SU-DHL-6 (cell line): ENCODE measurements around the gene NECAB2.

Source experiments
- H2AFZ ChIP-seq: fragments of 200-600 bp; sonication (generic); 2 replicates; pipeline ENCODE4 v1.6.1; 2014; ENCODE audit warnings: low read depth, mild to moderate bottlenecking, moderate library complexity, mixed read lengths, antibody characterized with exemption, low read length; ENCODE audit not compliant: severe bottlenecking
- H3F3A ChIP-seq: fragments of 200-600 bp; shearing (Covaris generic); 2 replicates; pipeline ENCODE4 v1.6.0; 2016; ENCODE audit warnings: antibody characterized with exemption, mild to moderate bottlenecking; ENCODE audit not compliant: insufficient read depth
- H3K27ac ChIP-seq: fragments of 200-600 bp; sonication (generic); 2 replicates; pipeline ENCODE4 v1.5.1; 2016; ENCODE audit warnings: low read depth, mild to moderate bottlenecking, low read length, moderate library complexity, mixed read lengths
- H3K27me3 ChIP-seq: fragments of 200-600 bp; sonication (generic), shearing (Covaris generic); 2 replicates; pipeline ENCODE4 v1.6.0; 2014; ENCODE audit warnings: mild to moderate bottlenecking, low read length
- H3K36me3 ChIP-seq: fragments of 200-600 bp; sonication (generic); 2 replicates; pipeline ENCODE4 v1.6.1; 2014; ENCODE audit warnings: mild to moderate bottlenecking, low read length, mixed read lengths
- H3K4me2 ChIP-seq: fragments of 300-600, 200-600 bp; shearing (Covaris generic), sonication (generic); 2 replicates; pipeline ENCODE4 v1.6.0; 2014; ENCODE audit warnings: low read length, low read depth, mild to moderate bottlenecking; ENCODE audit not compliant: poor library complexity, severe bottlenecking
- H3K4me3 ChIP-seq: fragments of 200-600 bp; sonication (generic); 2 replicates; pipeline ENCODE4 v1.5.1; 2014; ENCODE audit warnings: antibody characterized with exemption, low read length, mild to moderate bottlenecking, mixed read lengths; ENCODE audit not compliant: insufficient read depth, poor library complexity, severe bottlenecking
- H3K79me2 ChIP-seq: fragments of 200-600 bp; sonication (generic); 2 replicates; pipeline ENCODE4 v1.6.1; 2014; ENCODE audit warnings: mild to moderate bottlenecking, low read length, moderate library complexity; ENCODE audit not compliant: insufficient read depth
- H3K9ac ChIP-seq: fragments of 200-600 bp; sonication (generic); 2 replicates; pipeline ENCODE4 v1.7.0; 2014; ENCODE audit warnings: mild to moderate bottlenecking, low read length
- H3K9me2 ChIP-seq: fragments of 200-600 bp; sonication (generic); replicated peaks from 2 replicates; pipeline ENCODE4 v1.6.1; 2014; ENCODE audit warnings: low read length; ENCODE audit not compliant: insufficient read depth
- H3K9me3 ChIP-seq: fragments of 200-600 bp; sonication (generic); 2 replicates; pipeline ENCODE4 v1.6.1; 2014; ENCODE audit warnings: low read length, mixed read lengths; ENCODE audit not compliant: insufficient read depth
- H4K20me1 ChIP-seq: fragments of 200-600 bp; sonication (generic); 2 replicates; pipeline ENCODE4 v1.6.1; 2014; ENCODE audit warnings: low read depth, mild to moderate bottlenecking, antibody characterized with exemption, low read length, moderate library complexity, mixed read lengths
- EZH2phosphoT487 ChIP-seq: fragments of 200-600 bp; sonication (generic), shearing (Covaris generic); conservative IDR thresholded peaks from 2 replicates; pipeline ENCODE4 v1.6.1; 2018; ENCODE audit warnings: mild to moderate bottlenecking, antibody characterized with exemption, low read length, moderate library complexity, mixed read lengths
- TF ChIP-seq, protein P1 (sequence below): fragments of 200-600 bp; sonication (generic); IDR thresholded peaks from one replicate; pipeline ENCODE4 v1.5.1; 2017; ENCODE audit warnings: antibody characterized with exemption, mild to moderate bottlenecking, low read length, moderate library complexity; ENCODE audit not compliant: insufficient read depth, poor library complexity, severe bottlenecking

NECAB2 gene

DNA sequence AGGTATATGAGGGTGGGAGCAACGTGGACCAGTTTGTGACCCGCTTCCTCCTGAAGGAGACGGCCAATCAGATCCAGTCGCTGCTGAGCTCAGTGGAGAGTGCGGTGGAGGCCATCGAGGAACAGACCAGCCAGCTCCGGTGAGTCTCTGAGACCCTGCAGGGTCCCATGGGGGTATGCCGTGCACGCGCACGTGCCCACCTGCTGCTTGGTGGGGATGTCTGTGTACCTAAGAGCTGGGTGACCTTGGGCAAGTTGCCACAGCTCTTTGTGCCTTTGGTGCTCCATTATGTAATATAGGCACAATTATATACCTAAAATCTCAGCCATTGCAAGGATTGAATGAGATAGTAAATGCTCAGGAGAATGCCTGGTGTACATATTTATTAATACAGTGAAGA lies 22.4 kb downstream of the NECAB2 start:
- Histone ChIP-seq H3K27ac (no peak overlapping the region), H3K79me2 (no peaks in the 10 kb centered on the region), H3K27me3 (no peaks in the 10 kb centered on the region), H3F3A (no peaks in the 10 kb centered on the region), H3K36me3 (no peaks in the 10 kb centered on the region), H3K4me3 (no peak overlapping the region), H3K9me3 (no peaks in the 10 kb centered on the region), H2AFZ (no peak overlapping the region), H3K4me2 (no peak overlapping the region), H3K9ac (no peak overlapping the region), H3K9me2 (no peaks in the 10 kb centered on the region), H4K20me1 (no peaks in the 10 kb centered on the region)
- TF ChIP-seq, protein P1, sequence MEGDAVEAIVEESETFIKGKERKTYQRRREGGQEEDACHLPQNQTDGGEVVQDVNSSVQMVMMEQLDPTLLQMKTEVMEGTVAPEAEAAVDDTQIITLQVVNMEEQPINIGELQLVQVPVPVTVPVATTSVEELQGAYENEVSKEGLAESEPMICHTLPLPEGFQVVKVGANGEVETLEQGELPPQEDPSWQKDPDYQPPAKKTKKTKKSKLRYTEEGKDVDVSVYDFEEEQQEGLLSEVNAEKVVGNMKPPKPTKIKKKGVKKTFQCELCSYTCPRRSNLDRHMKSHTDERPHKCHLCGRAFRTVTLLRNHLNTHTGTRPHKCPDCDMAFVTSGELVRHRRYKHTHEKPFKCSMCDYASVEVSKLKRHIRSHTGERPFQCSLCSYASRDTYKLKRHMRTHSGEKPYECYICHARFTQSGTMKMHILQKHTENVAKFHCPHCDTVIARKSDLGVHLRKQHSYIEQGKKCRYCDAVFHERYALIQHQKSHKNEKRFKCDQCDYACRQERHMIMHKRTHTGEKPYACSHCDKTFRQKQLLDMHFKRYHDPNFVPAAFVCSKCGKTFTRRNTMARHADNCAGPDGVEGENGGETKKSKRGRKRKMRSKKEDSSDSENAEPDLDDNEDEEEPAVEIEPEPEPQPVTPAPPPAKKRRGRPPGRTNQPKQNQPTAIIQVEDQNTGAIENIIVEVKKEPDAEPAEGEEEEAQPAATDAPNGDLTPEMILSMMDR = no peak
- TF ChIP-seq EZH2phosphoT487 = no peak

DNA sequence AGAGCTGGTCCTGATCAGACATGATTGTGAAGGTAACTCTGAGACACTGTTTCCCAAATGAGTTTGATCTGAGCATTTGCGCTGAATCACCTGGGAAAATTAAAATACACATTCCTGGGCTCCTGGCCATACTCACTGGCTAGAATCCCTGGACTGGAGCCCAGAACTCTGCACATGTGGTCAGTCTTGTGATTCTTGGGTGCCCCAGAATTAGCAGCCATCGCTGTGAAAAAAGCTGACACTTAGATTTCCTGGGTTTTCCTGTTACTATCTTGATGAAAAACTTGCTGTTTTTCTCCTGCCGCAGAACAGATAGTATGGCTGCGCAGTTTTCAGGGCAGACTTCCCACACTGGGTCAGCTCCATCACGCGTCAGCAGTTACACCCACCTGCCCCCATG lies 24.6 kb downstream of the NECAB2 start:
- H3K27ac ChIP-seq = no peak overlapping the region
- H3K79me2 ChIP-seq = no peaks in the 10 kb centered on the region
- H3K4me3 ChIP-seq = no peak overlapping the region
- no peak overlapping the region for H3K9ac ChIP-seq
- no peaks in the 10 kb centered on the region for H3K36me3 ChIP-seq
- H3F3A ChIP-seq = no peaks in the 10 kb centered on the region
- no peaks in the 10 kb centered on the region for H3K27me3 ChIP-seq
- no peaks in the 10 kb centered on the region for H3K9me3 ChIP-seq
- H3K9me2 ChIP-seq = no peaks in the 10 kb centered on the region
- H3K4me2 ChIP-seq = no peak overlapping the region
- no peak overlapping the region for H2AFZ ChIP-seq
- no peaks in the 10 kb centered on the region for H4K20me1 ChIP-seq
- TF ChIP-seq EZH2phosphoT487 = no peak

DNA sequence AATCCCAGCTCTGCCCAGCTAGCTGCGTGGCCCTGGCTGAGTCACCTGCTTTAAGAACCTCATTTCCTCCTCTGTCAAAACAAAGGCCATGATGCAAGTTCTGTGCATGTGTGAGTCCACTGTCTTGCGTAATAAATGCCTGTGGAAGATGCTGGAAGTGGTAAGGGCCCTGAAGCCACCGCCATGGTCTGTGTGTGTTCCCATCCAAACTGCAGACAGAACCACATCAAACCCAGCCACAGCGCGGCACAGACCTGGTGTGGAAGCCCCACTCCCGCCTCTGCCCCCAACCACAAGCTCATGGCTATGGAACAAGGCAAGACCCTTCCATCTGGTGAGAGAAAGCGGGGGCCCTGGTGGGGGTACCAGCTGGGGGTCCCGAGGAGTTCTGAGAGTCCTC lies 26.0 kb downstream of the NECAB2 start:
- Histone ChIP-seq H2AFZ (no peak overlapping the region), H3K9me3 (no peaks in the 10 kb centered on the region), H3K4me3 (no peak overlapping the region), H3K27ac (no peak overlapping the region), H3K9me2 (no peaks in the 10 kb centered on the region), H3K9ac (no peak overlapping the region), H3K36me3 (no peaks in the 10 kb centered on the region), H4K20me1 (no peaks in the 10 kb centered on the region), H3K4me2 (no peak overlapping the region), H3K79me2 (no peaks in the 10 kb centered on the region), H3K27me3 (no peaks in the 10 kb centered on the region), H3F3A (no peaks in the 10 kb centered on the region)
- no peak for TF ChIP-seq EZH2phosphoT487
- TF ChIP-seq, protein P1 = no peak

DNA sequence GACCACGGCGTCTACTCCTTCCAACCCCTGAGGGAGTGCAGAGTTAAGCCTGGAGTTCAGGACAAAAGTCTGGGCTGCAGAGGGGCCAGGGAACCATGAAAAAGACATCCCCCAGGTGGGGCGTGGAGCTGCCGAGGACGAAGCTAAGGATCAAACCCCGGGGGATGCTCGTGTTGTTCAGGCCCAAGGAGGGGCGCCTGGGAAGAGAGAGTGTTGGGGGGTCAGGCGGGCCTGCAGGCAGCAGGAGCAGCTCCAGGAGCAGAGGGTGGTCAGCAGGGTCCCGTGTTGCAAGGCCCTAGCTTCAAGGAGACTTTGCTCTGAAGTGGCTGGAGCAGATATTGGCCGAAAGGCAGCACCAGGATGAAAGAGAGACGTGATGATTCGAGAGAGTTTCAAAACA lies 26.7 kb downstream of the NECAB2 start:
- Histone ChIP-seq H3K27me3 (no peaks in the 10 kb centered on the region), H3F3A (no peaks in the 10 kb centered on the region), H4K20me1 (no peaks in the 10 kb centered on the region), H3K27ac (no peak overlapping the region), H3K9me2 (no peaks in the 10 kb centered on the region), H3K4me2 (no peak overlapping the region), H3K9ac (no peak overlapping the region), H3K36me3 (no peaks in the 10 kb centered on the region), H2AFZ (no peak overlapping the region), H3K79me2 (no peaks in the 10 kb centered on the region), H3K9me3 (no peaks in the 10 kb centered on the region), H3K4me3 (no peak overlapping the region)
- TF ChIP-seq EZH2phosphoT487 = no peak
- TF ChIP-seq, protein P1 = no peak
